GM18867 (cell line): ENCODE data around the gene HYAL2.
"Not testable (repeated sequence)": the region's sequence is repeated elsewhere in the genome, so short reads cannot be mapped to it uniquely, and the experiment has no call there.

Source experiments
- ATAC-seq: cut with Tn5 transposase; IDR thresholded peaks from one replicate; pipeline ENCODE4 v1.9.1; 2021; ENCODE audit warnings: mild to moderate bottlenecking, moderate library complexity; ENCODE audit not compliant: unreplicated experiment

Gene HYAL2

DNA sequence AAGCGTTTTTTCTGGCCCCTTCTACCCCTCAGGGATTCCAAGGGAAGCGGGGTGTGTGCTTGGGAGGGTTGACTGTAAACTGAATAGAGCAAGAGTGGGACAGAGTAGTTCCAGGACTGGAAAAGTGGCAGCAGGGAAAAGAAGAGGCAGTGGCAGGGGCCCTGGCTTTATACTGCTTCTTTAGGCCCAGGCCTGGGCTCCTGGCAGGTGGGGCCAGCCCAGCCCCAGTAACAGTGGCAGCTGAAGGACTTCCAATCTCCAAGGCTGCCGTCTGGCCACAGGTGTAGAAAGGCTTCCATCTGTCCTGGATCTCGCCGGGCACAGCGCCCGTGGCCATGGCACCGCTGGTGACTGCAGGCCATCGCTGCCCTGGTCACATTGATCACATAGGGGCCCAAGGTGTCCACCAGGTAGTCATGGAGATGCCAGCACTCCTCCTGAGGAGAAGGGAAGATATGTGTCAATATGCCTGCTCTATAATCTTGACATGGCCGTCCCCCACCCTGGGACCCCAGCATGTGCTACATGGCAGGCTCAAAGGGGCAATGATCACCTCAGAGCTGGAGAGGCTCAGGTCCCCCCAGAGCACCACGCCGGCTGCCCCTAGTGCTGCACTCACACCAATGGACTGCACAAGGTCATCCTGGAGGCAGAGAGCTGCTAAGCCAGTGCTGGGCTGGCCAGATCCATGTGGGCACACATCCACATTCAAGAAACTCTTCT is 29.3 kb downstream of the HYAL2 start:
- no peak for ATAC-seq

DNA sequence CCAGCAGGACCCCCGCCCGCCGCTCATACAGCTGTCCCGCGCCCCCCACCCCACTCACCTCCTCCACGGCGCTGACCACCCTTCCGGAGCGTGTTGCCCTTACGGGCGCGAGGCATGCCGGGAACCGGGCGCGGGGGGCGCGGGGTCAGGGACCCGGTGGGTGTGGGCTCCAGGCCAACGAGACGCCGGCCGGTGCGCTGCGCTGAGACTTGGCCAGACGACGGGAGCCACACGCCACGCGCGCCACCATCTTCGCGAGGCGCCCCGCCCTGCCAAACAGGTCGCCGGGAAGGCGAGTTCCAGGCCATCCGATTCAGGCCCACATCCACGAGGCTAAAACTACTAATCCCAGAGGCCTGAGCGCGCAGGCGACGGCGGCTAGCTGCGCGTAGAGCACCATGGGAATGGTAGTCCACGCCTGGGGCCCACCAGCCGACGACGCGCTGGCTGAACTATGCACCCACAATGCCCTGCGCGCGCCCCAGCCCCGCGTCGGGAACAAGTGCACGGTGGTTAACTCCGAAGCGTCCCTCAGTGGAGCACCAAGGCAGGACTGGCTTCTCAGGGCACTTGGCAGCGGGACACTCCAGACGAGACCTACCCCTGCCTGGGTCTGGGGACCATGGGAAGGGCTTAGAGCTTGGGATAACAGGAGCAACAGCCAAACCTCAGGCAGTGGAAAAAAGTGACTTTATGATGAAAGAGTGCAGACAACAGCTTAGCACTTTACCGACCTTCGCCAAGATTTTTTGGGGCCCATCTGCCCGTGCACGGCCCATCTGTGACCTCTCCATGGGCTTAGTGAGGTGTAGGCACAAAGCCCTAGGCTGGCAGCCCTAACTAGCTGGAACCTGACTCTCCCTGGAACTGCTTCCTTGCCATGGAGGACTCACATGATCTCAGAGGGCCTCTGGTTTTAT is 30.1 kb downstream of the HYAL2 start, which contains the start of gene IFRD2:
Gene IFRD2, minus strand, starts transcription at position 271 of the 920 bp plus-strand sequence. Its CDS starts 155 bp downstream, at position 116.
- ATAC-seq = peak; percentile 91

DNA sequence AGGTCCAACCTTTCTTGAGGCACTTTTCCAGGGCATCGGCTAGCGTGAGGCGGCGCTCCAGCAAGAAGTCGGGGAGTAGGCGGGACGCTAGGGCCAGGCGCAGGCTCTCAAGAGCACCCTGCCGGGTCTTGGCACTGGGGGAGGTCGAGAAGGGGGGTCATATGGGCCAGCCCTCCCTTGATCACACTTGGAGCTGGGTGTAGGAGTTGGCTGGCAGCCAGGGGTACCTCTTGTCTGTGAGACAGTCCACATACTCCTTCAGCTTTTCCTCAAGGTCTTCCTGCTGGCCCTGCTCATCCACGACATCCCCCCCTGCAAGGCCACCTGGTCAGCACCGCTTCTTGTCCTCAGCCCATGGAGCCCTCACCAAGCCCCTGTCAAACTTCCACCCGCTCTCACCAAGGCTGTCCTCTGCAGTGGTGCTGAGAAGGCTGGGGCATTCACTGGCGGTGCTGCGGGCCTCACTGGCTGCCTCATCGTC is 32.3 kb downstream of the HYAL2 start:
- no peak for ATAC-seq

DNA sequence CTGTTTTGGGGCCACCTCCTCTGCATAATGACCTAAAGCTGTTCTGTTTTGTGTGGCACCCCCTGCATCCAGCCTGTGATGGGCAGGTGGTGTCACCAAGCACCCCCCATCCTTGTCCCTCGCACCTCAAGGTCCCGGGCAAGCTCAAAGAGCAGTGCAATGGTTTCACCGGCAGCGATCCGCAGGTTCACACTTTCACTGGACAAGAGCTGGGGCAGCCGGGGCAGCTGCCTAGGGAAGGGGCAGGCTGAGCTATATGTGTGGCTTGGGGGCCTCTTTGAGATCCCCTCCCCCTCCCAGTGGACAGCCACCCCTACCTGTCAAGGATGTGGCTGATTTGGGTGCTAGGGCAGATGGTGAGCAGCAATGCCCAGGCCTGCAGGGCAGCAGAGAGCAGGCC is 33.4 kb downstream of the HYAL2 start:
- ATAC-seq = no peak

DNA sequence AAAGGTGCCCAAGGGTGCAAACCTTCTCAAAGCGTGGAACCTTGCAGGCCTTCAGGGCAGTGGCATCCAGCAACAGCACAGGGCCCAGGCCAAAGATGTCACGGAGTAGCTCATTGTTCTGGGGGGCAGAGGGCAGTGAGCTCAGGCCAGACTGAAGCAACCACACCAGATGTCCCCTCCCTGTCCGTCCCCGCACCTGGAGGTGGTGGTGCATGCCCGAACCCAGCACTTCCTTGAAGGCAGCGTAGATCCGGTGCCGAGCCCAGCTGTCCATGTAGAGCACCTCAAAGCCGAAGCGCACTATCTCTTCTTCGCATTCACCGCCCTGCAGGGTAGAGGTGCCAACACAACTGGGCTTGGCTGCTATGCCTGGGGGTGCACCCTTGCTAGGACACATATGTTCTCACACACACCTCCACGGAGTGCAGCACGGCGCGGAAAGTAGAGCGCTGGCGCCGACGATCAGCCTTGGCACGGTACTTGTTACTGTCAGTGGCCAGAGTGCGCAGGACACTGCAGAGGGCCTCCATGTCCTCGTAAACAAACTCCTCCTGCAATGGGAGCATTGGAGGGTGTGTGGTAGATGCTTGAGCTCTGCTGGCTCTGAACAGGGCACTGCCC is 34.0 kb downstream of the HYAL2 start:
- no peak for ATAC-seq

DNA sequence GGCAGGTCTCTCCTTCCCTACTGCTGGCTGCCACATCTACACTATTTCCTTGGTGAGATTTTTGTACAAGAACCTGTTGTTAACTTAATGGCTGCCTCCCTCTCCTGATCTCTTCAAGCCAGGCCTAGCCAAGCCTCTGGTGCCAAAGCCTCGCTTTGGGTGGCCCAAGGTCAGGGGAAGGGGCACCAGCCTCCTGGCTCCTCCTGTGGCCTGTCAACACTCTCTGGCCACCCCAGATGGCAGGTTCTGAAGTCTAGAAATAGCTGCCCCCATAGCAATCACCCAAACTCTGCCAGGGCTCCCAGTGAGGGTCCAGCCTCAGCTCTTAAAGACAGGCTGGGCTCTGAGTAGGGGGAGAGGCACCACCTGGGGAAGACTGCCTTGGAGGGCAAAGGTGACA is 35.3 kb downstream of the HYAL2 start:
- no peak for ATAC-seq

DNA sequence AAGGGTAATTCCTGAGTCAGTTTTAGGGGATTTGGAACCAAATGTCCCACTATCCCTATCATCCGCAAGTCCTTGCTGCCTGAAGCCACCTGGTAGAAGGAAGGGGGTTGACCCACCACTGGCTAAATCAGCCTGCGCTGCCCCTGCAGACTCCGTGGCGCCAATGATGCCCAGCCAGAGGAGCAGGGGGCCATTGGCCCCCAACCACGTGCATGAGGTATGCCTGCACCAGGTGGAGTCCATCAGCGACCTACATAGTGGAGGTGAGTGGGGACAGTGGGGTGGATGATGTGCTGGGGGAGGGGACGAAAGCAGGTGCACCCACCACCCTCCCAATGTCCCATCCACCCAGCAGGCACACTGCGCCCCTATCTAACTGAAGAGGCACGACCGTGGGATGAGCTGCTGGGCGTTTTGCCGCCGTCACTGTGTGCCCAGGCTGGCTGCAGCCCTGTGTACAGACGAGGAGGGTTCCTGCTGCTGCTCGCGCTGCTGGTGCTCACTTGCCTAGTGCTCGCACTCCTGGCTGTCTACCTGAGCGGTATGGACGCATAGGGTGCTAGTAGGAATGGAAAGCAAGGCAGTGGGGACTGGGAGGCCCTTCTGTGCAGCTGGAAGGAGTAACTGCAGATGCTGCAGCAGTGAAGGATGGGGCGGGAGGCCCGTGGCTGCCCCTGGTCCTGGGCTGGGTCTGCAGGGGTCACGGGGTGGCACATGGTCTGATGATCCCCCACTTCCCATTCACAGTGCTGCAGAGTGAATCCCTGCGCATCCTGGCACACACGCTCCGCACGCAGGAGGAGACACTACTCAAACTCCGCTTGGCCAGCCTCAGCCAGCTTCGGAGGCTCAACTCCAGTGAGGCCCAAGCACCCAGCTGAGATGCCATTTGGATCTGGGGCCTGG is 36.0 kb downstream of the HYAL2 start:
- ATAC-seq = no peak

DNA sequence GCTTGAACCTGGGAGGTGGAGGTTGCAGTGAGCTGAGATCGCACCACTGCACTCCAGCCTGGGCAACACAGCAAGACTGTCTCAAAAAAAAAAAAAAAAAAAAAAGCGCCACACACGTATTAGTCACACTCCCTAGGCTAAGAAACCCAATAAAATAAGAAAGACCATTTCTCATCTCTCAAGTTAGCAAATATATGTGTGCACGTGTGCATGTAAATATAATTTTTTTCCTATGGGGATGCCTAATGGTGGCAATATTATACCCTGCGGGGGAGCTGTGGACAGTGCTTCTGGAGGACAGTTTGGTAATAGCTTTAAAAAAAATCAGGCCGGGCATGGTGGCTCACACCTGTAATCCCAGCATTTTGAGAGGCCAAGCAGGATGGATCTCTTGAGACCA is 38.4 kb downstream of the HYAL2 start:
- ATAC-seq = not testable (repeated sequence)

DNA sequence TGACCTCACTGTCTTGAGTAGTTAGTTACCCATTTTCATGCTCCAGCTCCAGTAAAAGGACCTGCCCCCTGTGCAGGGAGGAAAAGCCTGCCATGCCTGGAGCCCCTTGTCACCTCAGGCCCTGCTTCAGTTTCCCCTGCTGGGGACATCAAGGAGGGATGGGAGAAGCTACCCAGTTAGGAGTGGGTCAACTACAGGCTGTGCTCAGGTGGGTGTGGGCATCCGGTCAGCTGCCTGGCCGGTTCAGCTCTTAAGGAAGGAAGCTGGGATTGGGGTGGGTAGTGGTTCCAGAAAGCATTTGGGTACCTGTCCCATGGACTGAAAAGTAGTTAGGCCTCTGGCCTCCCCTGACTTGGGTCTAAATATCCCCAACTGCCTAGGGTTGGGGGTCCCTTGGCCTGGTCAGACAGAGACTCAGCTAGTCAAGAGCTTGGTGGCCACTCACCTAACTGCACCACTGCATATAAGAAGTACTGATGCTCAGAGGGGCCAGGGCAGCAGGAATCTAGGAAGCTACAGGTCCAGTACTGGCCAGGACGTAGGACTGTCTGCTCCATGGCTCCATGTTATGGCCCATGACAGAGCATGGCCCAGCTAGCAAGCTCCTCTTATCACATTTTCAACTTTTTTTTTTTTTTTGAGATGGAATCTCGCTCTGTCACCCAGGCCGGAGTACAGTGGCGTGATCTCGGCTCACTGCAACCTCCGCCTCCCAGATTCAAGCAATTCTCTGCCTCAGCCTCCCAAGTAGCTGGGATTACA is 43.1 kb downstream of the HYAL2 start:
- no peak for ATAC-seq

DNA sequence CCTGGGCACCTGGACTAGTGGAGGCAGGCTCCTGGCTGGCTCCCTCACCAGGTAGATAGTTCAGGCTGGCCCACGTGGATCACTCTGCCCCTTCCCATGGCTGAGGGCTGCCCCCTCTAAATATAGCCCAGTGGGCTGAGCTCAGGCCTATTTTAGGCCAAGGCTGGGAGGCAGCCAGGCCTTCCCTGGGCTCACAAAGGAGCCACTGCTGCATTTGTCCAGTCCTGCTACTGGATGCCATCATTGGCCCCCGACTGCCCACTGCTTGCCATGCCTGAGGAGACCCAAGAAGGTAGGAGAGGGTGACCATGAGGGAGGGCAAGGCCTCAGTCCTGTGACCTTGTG is 43.7 kb downstream of the HYAL2 start, which contains the start of gene LSMEM2:
Gene LSMEM2, plus strand, starts transcription at position 208 of the 345 bp plus-strand sequence. Its CDS starts 27 bp downstream, at position 235.
- no peak for ATAC-seq

DNA sequence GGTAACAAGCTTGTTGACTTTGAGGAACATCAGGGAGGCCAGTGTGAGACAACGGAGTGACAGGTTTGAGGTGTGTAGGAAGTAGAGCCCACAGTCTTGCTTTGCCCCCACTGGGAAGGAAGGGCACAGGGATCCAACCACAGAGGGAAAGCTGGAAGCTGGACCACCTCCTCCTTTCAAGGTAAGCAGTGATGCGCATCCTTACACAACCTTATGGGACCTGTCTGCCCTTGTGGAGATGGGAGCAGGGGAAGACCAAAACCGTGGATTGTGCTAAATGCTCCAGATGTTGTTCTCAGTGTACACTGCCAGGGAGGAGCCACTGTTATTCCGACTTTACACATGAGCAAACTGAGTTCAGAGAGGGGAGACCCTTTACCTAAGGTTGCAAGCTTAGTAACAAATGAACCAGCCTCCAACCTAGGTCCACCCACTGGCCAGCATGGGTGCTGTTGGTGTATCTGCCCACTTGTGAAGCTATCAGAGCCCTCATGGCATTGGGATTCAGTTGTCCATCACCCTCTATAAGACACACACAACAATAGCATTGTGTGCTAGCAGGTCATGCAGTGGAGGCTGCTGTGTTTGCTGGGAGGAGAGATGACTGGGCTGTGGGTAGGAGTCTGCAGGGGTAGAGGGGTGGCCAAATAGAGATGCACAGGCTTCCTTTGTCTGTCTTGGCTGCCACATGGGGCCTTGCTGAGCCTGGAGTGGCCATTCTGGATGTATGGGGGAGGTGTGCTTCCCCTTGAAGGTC is 44.2 kb downstream of the HYAL2 start:
- no peak for ATAC-seq

DNA sequence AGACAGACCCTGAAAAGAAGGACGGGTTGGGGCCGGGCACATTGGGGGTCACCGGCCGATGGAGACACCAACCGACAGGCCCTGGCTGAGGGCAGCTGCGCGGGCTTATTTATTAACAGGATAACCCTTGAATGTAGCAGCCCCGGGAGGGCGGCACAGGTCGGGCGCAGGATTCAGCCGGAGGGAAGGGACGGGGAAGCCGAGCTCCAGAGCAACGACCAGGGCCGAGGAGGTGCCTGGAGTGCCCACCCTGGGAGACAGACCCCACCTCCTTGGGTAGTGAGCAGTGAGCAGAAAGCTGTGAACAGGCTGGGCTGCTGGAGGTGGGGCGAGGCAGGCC is 45.8 kb downstream of the HYAL2 start:
- no peak for ATAC-seq

DNA sequence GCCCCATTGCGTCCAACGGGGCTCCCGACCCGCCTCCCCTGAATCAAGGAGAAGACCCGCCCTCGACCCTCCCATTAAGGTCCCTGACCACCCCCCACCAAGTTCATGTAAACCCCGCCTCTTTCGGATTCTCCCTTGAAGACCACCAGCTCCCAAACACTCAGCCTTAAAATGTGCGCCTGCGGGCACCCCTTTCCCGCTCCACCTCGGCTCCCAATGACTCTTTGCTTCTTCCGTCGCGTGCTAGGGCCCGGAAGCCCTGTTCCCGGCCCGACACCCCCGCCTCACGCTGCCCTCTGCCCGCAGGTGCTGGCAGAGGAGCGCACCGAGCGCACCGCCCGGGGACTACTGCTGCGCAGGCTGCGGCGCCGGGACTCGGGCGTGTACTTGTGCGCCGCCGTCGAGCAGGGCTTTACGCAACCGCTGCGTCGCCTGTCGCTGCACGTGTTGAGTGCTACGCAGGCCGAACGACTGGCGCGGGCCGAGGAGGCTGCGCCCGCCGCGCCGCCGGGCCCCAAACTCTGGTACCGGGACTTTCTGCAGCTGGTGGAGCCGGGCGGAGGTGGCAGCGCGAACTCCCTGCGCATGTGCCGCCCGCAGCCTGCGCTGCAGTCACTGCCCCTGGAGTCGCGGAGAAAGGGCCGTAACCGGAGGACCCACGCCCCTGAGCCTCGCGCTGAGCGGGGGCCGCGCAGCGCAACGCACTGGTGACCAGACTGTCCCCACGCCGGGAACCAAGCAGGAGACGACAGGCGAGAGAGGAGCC is 46.4 kb downstream of the HYAL2 start:
- no peak for ATAC-seq

DNA sequence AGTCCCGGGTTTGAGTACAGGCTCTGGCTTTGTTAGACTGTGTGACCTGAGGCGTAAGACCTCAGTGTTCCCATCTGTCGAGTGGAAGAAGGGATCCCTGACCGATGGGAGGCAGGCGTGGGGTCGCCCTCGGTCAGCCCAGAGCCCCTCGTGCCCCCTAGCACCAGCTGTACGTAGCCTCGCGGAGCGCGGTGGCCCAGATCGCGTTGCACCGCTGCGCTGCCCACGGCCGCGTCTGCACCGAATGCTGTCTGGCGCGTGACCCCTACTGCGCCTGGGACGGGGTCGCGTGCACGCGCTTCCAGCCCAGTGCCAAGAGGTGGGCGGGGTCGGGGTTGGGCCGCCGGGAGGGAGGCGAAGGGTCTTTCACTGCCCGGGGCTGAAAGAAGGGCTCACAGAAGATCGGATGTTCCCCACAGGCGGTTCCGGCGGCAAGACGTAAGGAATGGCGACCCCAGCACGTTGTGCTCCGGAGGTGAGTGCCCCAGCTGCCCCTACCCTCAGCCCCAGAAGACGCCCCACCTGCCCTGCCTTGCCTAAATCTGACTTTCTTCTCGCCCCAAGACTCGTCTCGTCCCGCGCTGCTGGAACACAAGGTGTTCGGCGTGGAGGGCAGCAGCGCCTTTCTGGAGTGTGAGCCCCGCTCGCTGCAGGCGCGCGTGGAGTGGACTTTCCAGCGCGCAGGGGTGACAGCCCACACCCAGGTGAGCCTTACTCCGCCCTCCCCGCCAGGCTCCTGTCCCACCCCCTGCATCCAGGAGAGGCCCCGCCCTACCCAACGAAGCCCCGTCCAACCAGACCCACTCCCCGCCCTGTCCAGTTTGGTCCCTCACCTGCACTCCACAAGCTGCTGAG is 47.2 kb downstream of the HYAL2 start:
- no peak for ATAC-seq

DNA sequence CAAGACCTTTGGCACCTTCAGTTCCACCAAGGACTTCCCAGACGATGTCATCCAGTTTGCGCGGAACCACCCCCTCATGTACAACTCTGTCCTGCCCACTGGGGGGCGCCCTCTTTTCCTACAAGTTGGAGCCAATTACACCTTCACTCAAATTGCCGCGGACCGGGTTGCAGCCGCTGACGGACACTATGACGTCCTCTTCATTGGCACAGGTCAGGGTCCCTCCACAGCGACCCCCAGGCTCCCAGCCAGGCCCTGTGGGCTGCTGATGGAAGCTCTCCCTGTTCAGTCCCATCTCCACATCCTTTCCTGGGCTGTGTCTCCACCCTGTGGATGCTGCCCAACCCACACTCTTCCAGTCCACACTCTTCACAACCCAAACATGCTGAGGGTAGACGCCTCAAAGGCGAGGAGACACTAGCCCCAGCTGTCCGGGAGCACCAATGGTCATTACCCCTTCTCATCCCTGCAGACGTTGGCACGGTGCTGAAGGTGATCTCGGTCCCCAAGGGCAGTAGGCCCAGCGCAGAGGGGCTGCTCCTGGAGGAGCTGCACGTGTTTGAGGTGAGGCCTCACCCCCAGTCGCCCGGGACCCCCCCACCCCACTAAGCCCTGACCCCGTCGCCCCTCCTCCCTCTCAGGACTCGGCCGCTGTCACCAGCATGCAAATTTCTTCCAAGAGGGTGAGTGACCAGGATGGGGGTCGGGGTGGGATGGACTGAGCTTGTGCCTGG is 48.0 kb downstream of the HYAL2 start:
- no peak for ATAC-seq

DNA sequence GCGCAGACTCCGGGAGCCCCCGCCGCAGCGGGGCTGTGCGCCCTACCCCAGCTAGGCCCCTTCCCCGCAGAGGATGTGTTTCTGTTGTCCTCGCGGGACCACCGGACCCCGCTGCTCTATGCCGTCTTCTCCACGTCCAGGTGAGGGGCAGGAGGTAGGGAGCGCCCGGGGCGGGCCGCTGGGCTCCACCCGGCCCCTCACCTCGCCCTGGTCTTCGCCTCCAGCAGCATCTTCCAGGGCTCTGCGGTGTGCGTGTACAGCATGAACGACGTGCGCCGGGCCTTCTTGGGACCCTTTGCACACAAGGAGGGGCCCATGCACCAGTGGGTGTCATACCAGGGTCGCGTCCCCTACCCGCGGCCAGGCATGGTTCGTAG is 48.9 kb downstream of the HYAL2 start:
- no peak for ATAC-seq
